Stimulated activated CD8-positive, alpha-beta memory T cell treated with anti-CD3 and anti-CD28 coated beads, Interleukin-4, amount 100 ng/mL, for 1 hour (primary cell): ENCODE measurements around the gene TENT4A.

Experiments used
- DNase-seq, 2 donors: peaks; one replicate each; pipeline ENCODE4 v3.0.0-alpha.2; 2020; ENCODE audit warnings: low read depth in 2 of 2, low spot score in 1 of 2

TENT4A gene

GRCh38 chr5:6792911-6793471, 79.8 kb downstream of the TENT4A start:
- DNase-seq = no peak

GRCh38 chr5:6801236-6801635, 88.0 kb downstream of the TENT4A start:
- no peak for DNase-seq

- DNase-seq = no peak
Measured at GRCh38 chr5:6803981-6804550, 90.8 kb downstream of the TENT4A start.

- no peak for DNase-seq
Measured at GRCh38 chr5:6804766-6805501, 91.7 kb downstream of the TENT4A start.

- no peak for DNase-seq
Measured at GRCh38 chr5:6805841-6806240, 92.6 kb downstream of the TENT4A start.
